NCI-H1417 treated with DMSO at 0.1 percent for 48 hours (cell line): ENCODE data around the gene HMGB1.
A peak's percentile ranks its signal among the peaks of the same experiment; 100 is the strongest.

Source experiments
- DNase-seq: peaks from one replicate; lab custom pipeline; 2025; lab: John Stamatoyannopoulos, UW

HMGB1 gene

GRCh38 chr13:30465593-30466357 is at the start of gene HMGB1:
HMGB1 (minus strand) TSS chr13:30465936; CDS start chr13:30463680, 2,256 bp downstream.
- peak; percentile 90 for DNase-seq

- no peak for DNase-seq
Measured at GRCh38 chr13:30510811-30511371, 45.2 kb upstream of the HMGB1 start.

GRCh38 chr13:30510091-30510490 is 44.4 kb upstream of the HMGB1 start:
- no peak for DNase-seq

- no peak for DNase-seq
Measured at GRCh38 chr13:30509254-30510050, 43.7 kb upstream of the HMGB1 start.

- no peak for DNase-seq
Measured at GRCh38 chr13:30504081-30504480, 38.3 kb upstream of the HMGB1 start.

- no peak for DNase-seq
Measured at GRCh38 chr13:30502237-30502636, 36.5 kb upstream of the HMGB1 start.

- no peak for DNase-seq
Measured at GRCh38 chr13:30499338-30499737, 33.6 kb upstream of the HMGB1 start.

GRCh38 chr13:30496147-30496546 is 30.4 kb upstream of the HMGB1 start:
- no peak for DNase-seq

- no peak for DNase-seq
Measured at GRCh38 chr13:30495746-30496145, 30.0 kb upstream of the HMGB1 start.

GRCh38 chr13:30493658-30494381 is 28.1 kb upstream of the HMGB1 start:
- DNase-seq, result no peak

- no peak for DNase-seq
Measured at GRCh38 chr13:30487075-30487470, 21.3 kb upstream of the HMGB1 start.

GRCh38 chr13:30486230-30487074 is 20.7 kb upstream of the HMGB1 start:
- DNase-seq, result no peak

- DNase-seq, result no peak
Measured at GRCh38 chr13:30481241-30481760, 15.6 kb upstream of the HMGB1 start.

- DNase-seq, result no peak
Measured at GRCh38 chr13:30480292-30480950, 14.7 kb upstream of the HMGB1 start.

GRCh38 chr13:30479883-30480219 is 14.1 kb upstream of the HMGB1 start:
- no peak for DNase-seq

GRCh38 chr13:30479154-30479882 is 13.6 kb upstream of the HMGB1 start:
- no peak for DNase-seq

GRCh38 chr13:30477346-30478195 is 11.8 kb upstream of the HMGB1 start:
- DNase-seq, result no peak

GRCh38 chr13:30473675-30474074 is 7.9 kb upstream of the HMGB1 start:
- no peak for DNase-seq

GRCh38 chr13:30466841-30467252 is 1.1 kb upstream of the HMGB1 start:
- DNase-seq, result no peak
